ENCODE measurements around the gene ANO1.
A peak's percentile ranks its signal among the peaks of the same experiment; 100 is the strongest.

The ANO1 gene

GRCh38 chr11:70082829-70083228 lies 4.7 kb downstream of the ANO1 start:
- TF ChIP-seq CTCF (IDR thresholded peaks at IDR 0.05; ENCODE audit: low read depth, low read length, missing control alignments), result peak; percentile 24
- no peak for DNase-seq (ENCODE audit: low read depth)
- H3K4me3 ChIP-seq (ENCODE audit: low read depth, low read length), result no peak overlapping the region
- in situ Hi-C loops (cut with HindIII; ENCODE audit: low sequenced_read_pairs), result no loop called here

- in situ Hi-C loops (cut with HindIII; ENCODE audit: low sequenced_read_pairs), result no loop called here
- TF ChIP-seq CTCF (IDR thresholded peaks at IDR 0.05; ENCODE audit: low read depth, low read length, missing control alignments), result no peak
- H3K4me3 ChIP-seq (ENCODE audit: low read depth, low read length), result no peak overlapping the region
- no peak for DNase-seq (ENCODE audit: low read depth)
Observed at GRCh38 chr11:70084046-70084984, 6.2 kb downstream of the ANO1 start.

- H3K4me3 ChIP-seq (ENCODE audit: low read depth, low read length), result no peak overlapping the region
- TF ChIP-seq CTCF (IDR thresholded peaks at IDR 0.05; ENCODE audit: low read depth, low read length, missing control alignments), result no peak
- no peak for DNase-seq (ENCODE audit: low read depth)
- in situ Hi-C loops (cut with HindIII; ENCODE audit: low sequenced_read_pairs), result no loop called here
Observed at GRCh38 chr11:70085815-70086769, 8.0 kb downstream of the ANO1 start.

GRCh38 chr11:70087446-70088167 lies 9.5 kb downstream of the ANO1 start:
- TF ChIP-seq CTCF (IDR thresholded peaks at IDR 0.05; ENCODE audit: low read depth, low read length, missing control alignments), result peak; percentile 8
- DNase-seq (ENCODE audit: low read depth), result no peak
- in situ Hi-C loops (cut with HindIII; ENCODE audit: low sequenced_read_pairs), result no loop called here
- no peak overlapping the region for H3K4me3 ChIP-seq (ENCODE audit: low read depth, low read length)

DNA sequence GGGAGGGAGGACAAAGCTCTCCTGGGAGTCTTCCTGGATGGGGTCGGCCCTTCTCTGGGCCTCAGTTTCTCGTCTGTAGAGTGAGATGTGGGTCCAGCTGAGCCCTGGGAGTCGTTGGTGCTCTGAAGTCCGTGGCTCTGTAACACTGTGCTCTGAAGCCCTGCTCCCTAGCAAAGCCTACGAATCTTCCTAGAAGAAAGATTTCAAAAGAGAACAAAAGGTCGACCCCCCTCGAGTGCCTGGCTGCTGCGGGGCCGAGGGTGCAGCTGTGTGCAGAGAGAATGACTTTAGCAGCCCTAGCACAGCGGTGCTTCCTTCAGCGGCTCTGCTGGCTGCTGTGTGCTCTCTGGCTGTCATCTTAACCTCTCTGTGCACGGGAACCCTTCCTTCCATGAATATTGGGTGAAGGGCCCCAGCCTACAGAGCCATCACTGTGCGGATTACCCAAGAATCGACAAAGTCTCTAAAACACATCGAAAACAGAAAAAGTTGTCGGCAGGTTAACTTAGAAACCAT lies 10.7 kb downstream of the ANO1 start:
- no peak for TF ChIP-seq CTCF (IDR thresholded peaks at IDR 0.05; ENCODE audit: low read depth, low read length, missing control alignments)
- in situ Hi-C loops (cut with HindIII; ENCODE audit: low sequenced_read_pairs), result no loop called here
- H3K4me3 ChIP-seq (ENCODE audit: low read depth, low read length), result no peak overlapping the region
- DNase-seq (ENCODE audit: low read depth), result no peak

GRCh38 chr11:70089631-70090030 lies 11.5 kb downstream of the ANO1 start:
- in situ Hi-C loops (cut with HindIII; ENCODE audit: low sequenced_read_pairs), result no loop called here
- no peak for TF ChIP-seq CTCF (IDR thresholded peaks at IDR 0.05; ENCODE audit: low read depth, low read length, missing control alignments)
- H3K4me3 ChIP-seq (ENCODE audit: low read depth, low read length), result no peak overlapping the region
- DNase-seq (ENCODE audit: low read depth), result no peak

All from astrocyte of the cerebellum (primary cell).